Right forelimb (tissue), 1 donor: Measurements from ENCODE around the gene MCU.
"Not testable (repeated sequence)": the region's sequence is repeated elsewhere in the genome, so short reads cannot be mapped to it uniquely, and the experiment has no call there.

Experiments used
- DNase-seq: peaks from one replicate; pipeline ENCODE4 v3.0.0-alpha.2; 2018

The MCU gene

GRCh38 chr10:72852508-72852907, 160.6 kb downstream of the MCU start:
- no peak for DNase-seq

DNA sequence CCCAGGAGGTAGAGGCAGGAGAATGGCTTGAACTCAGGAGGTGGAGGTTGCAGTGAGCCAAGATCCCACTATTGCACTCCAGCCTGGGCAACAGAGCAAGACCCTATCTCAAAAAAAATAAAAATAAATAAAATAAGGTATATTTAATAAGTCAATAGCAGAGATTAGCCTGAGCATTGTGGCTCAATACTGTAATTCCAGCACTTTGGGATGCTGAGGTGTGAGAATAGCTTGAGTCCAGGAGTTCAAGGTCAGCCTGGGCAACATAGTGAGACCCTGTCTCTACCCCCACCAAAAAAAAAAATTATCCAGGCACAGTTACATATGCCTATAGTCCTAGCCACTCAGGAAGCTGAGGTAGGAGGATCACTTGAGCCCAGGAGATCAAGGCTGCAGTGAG, 163.2 kb downstream of the MCU start:
- DNase-seq: no peak

DNA sequence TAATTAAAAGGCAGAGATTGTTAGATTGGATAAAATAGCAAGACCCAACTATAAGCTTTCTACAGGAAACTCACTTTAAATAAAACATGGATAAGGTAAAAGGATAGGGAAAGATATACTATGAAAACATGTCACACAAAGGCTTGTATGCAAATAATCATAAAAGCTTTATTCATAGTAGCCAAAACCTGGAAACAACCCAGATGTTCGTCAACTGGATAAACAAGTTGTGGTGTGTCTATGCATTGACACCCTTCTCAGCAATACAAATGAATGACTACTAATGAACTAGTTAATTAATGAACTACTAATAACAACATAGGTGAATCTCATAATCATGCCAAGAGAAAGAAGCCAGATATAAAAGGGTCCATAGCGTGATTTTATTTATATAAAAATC, 163.8 kb downstream of the MCU start:
- DNase-seq: no peak

GRCh38 chr10:72858067-72858466, 166.1 kb downstream of the MCU start:
- no peak for DNase-seq

- DNase-seq: no peak
Observed at GRCh38 chr10:72862957-72863356, 171.0 kb downstream of the MCU start.

- DNase-seq: no peak
Observed at GRCh38 chr10:72875250-72876055, 183.5 kb downstream of the MCU start.

DNA sequence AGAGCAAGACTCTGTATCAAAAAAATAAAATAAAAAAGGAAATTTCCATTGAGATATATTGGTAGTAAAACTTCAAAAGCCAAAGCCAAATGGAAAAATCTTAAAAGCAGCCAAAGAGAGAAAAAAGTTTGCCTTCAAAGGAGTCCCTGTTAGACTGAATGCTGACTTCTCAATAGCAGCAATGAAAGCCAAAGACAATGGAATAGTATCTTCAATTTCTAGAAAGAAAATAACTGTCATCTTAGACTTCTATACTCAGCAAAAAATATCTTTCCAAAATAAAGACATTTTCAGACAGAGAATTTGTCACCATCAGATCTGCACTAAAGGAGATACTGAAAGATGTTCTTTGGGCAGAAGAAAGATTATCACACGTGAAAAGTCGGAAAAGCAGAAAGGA, 187.3 kb downstream of the MCU start:
- no peak for DNase-seq

- DNase-seq: no peak
Observed at GRCh38 chr10:72881291-72881690, 189.3 kb downstream of the MCU start.

DNA sequence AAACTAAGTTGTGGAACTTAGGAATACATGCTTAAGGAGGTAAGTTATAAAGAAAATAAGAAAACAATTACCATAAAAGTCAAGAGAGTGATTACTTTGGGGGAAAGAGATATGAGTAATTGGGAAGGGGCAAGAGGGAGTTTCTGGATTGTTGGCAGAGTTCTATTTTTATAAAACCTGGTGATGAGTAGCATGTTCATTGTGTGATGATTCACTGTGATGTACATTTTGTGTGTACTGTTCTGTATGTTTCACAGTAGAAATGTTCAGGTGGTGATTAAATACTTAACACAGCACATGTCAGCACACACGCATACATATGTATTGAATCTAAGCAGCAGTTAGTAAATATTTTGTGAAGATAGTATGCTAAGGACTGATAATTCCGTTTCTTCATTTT, 191.9 kb downstream of the MCU start:
- no peak for DNase-seq

- DNase-seq: no peak
Observed at GRCh38 chr10:72885953-72886352, 194.0 kb downstream of the MCU start.

- no peak for DNase-seq
Observed at GRCh38 chr10:72886621-72887020, 194.7 kb downstream of the MCU start.

GRCh38 chr10:72887043-72887442, 195.1 kb downstream of the MCU start:
- peak; percentile 55 for DNase-seq

DNA sequence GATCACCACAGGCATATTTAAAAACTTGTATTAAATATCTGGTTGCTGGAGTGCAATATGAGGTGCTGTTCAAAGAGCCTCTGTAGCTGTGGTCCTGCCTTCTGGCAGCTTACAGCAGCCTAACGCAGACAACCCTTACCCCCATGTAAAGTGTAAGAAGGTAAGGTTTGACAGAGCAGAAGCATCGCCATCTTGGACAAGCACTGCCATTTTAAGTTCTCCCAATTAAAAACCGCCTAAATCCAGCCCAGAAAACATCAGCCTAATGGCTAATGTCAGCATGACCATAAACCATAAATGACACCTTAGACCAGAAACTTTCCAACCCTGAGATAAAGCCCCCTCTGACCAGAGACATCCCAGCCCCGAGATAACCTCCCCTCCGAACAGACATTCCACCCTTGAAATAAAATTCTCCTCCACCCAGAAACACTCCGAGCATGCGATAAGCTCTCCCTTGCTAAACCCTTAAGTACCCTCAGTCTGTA, 196.3 kb downstream of the MCU start:
- DNase-seq: no peak

- DNase-seq: no peak
Observed at GRCh38 chr10:72889391-72889831, 197.5 kb downstream of the MCU start.

GRCh38 chr10:72890086-72890485, 198.1 kb downstream of the MCU start:
- no peak for DNase-seq

- DNase-seq: no peak
Observed at GRCh38 chr10:72893136-72893798, 201.3 kb downstream of the MCU start, which contains the start of gene OIT3. Gene OIT3, plus strand, starts transcription at chr10:72893739. Its CDS starts 60 bp downstream, at chr10:72893799.

GRCh38 chr10:72895236-72895850, 203.4 kb downstream of the MCU start:
- DNase-seq: no peak

- no peak for DNase-seq
Observed at GRCh38 chr10:72898616-72899015, 206.7 kb downstream of the MCU start.

- no peak for DNase-seq
Observed at GRCh38 chr10:72899545-72899944, 207.6 kb downstream of the MCU start.

GRCh38 chr10:72903941-72904446, 212.1 kb downstream of the MCU start:
- not testable (repeated sequence) for DNase-seq

GRCh38 chr10:72904806-72905205, 212.9 kb downstream of the MCU start:
- DNase-seq: no peak

GRCh38 chr10:72906446-72906845, 214.5 kb downstream of the MCU start:
- no peak for DNase-seq

DNA sequence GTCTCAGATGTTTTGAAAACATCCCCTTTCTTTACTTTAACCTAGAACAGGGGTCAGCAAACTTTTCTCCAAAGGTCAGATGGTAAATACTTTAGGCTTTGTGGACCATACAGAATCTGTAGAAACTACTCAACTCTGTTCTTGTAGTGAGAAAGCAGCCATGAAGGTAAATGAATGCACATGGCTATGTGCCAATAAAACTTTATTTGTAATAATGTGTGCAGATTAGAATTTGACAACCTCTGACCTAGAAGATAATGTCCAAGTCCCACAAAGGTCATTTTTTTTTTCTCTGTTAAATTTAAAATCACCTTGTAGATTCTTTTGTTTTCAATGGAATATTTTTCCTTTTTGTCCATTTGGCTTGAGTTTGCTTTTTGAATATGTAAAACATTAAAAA, 218.8 kb downstream of the MCU start:
- no peak for DNase-seq

DNA sequence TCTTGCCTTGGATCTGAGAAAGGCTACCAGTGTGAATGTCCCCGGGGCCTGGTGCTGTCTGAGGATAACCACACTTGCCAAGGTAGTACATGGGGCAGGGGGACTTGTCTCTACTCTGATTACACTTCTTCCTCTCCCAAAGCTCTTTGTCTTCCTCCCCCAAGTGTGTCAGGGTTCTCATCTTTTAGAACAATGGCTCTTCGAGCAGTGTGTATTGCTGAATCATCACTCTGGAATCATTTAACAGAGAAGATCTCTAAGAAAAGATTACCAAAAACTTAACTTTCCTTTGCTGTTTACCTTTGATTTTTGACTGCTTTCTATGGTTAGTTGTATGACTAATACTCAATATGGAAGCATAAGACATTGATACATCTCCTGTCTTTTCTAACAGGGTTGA, 219.8 kb downstream of the MCU start:
- DNase-seq: no peak
